GM20000 (cell line): ENCODE data around the gene RPS6KA5.

Source experiments
- DNase-seq: peaks from one replicate; pipeline ENCODE4 v3.0.0; 2012; ENCODE audit warnings: low spot score
- CTCF ChIP-seq: IDR thresholded peaks from 2 replicates; pipeline ENCODE4 v1.5.1; 2012; ENCODE audit warnings: mild to moderate bottlenecking, control low read depth; ENCODE audit errors: extremely low read depth, missing control alignments

RPS6KA5 gene

DNA sequence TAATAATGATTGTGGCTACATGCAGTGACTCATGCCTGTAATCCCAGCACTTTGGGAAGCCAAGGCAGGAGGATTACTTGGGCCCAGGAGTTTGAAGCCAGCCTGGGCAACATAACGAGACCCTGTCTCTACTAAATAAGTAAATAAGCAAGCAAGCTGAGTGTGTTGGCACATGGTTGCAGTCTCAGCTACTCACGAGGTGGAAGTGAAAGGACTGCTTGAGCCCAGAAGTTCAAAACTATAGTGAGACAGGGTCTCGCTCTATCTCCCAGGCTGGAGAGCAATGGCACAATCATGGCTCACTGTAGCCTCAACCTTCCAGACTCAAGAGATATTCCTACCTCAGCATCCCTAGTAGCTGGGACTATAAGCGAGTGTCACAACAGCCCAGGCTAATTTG lies 64.7 kb downstream of the RPS6KA5 start:
- DNase-seq: no peak
- TF ChIP-seq CTCF: no peak

GRCh38 chr14:90993792-90994191 lies 66.6 kb downstream of the RPS6KA5 start:
- TF ChIP-seq CTCF: no peak
- DNase-seq: no peak

DNA sequence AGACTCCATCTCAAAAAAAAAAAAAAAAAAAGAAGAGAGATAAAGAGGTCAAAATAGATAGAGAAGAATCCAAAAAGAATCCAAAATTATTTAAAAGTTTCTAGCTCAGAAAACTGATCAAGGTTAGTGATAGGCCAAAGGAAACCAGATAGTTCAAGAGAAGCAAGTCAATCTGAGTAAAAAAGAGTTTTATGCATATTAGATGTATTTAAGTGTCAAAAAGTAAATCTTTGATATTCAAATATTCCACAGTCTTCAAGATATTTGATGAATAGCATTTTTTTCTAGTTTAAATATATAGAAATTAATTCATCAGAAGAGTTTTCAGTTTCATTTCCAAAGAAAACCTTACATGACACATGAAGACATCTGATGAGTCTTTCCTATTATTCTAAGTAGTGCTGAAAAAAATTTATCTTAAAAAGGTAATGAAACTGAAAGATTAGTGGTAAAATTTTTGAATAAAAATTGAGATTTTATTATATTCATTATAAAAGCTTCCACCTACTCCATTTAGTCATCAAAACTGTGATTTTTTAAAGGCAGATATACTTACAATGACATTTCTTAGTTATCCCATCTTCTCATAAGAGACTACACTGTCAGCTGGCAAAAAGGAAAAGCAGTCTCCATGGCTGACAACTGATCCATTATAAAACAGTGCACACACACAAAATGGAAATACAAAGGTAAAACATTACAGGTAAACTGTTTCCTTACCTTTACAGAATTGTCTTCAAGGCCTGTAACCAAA lies 68.6 kb downstream of the RPS6KA5 start:
- TF ChIP-seq CTCF: no peak
- no peak for DNase-seq

- TF ChIP-seq CTCF: no peak
- no peak for DNase-seq
Measured at GRCh38 chr14:90990141-90990540, 70.3 kb downstream of the RPS6KA5 start.

- TF ChIP-seq CTCF: no peak
Measured at GRCh38 chr14:90987140-90987539, 73.3 kb downstream of the RPS6KA5 start.

DNA sequence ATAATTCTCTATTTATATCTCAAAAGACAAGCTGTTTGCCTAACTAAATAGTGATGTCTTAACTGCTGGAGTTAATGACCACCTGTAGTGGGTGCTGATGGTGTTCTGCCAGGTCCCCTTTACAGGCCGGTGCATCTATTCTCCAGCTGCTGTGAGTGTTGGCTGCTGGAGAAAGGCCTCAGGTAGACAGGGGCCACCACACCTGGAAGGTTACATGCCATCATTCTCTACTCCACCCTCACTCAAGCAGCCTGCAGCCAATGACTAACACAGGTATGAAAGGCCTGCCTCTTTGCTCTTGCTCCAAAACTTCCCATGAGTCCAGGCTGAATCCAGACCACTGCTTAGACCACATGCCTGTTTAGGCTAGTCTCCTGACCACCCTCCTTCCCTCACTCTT lies 73.9 kb downstream of the RPS6KA5 start:
- TF ChIP-seq CTCF: no peak
- no peak for DNase-seq

More at GRCh38 chr14:90987140-90987539, 73.3 kb downstream of the RPS6KA5 start:
- DNase-seq: no peak

GRCh38 chr14:90985601-90986242 lies 74.7 kb downstream of the RPS6KA5 start:
- no peak for TF ChIP-seq CTCF
- peak; percentile 33 for DNase-seq
